Mesenchymal stem cell (in vitro differentiated cells and primary cell): ENCODE measurements around the gene GRIK4.

Source experiments
- DNase-seq: peaks from one replicate; pipeline ENCODE4 v3.0.0-alpha.2; 2013
- H2AFZ ChIP-seq: one replicate; pipeline ENCODE4 v1.6.1; 2013; ENCODE audit warnings: low read depth, mild to moderate bottlenecking, control low read depth, inconsistent platforms, low read length, moderate library complexity
- H2AK5ac ChIP-seq: 2 replicates; pipeline ENCODE4 v1.6.1; 2013; ENCODE audit warnings: low read length, moderate library complexity, mild to moderate bottlenecking, inconsistent platforms; ENCODE audit not compliant: severe bottlenecking
- H2BK120ac ChIP-seq: one replicate; pipeline ENCODE4 v1.6.1; 2013; ENCODE audit warnings: low read depth, mild to moderate bottlenecking, inconsistent platforms, low read length, moderate library complexity
- H2BK12ac ChIP-seq, 2 experiments: one replicate each; pipeline ENCODE4 v1.6.1; 2013; ENCODE audit warnings: inconsistent platforms in 2 of 2, low read length in 2 of 2, mild to moderate bottlenecking in 2 of 2, moderate library complexity in 2 of 2, control low read depth in 1 of 2
- H2BK15ac ChIP-seq: one replicate; pipeline ENCODE4 v1.6.1; 2013; ENCODE audit warnings: mild to moderate bottlenecking, low read depth, inconsistent platforms; ENCODE audit not compliant: poor library complexity, severe bottlenecking
- H2BK5ac ChIP-seq: 2 replicates; pipeline ENCODE4 v1.6.1; 2013; ENCODE audit warnings: low read depth, mild to moderate bottlenecking, low read length, control low read depth, inconsistent platforms; ENCODE audit not compliant: poor library complexity, severe bottlenecking
- H3K14ac ChIP-seq, 2 experiments: one replicate each; pipeline ENCODE4 v1.6.1; 2013; ENCODE audit warnings: inconsistent platforms in 2 of 2, low read length in 2 of 2, control low read depth in 1 of 2, mild to moderate bottlenecking in 1 of 2, moderate library complexity in 1 of 2
- H3K18ac ChIP-seq, 2 experiments: one replicate each; pipeline ENCODE4 v1.6.1; 2013; ENCODE audit warnings: inconsistent platforms in 2 of 2, low read length in 2 of 2, control low read depth in 1 of 2, low read depth in 1 of 2, mild to moderate bottlenecking in 1 of 2
- H3K23ac ChIP-seq, 2 experiments: one replicate each; pipeline ENCODE4 v1.6.1; 2013; ENCODE audit warnings: inconsistent platforms in 2 of 2, low read length in 2 of 2, mild to moderate bottlenecking in 2 of 2, moderate library complexity in 2 of 2, control low read depth in 1 of 2
- H3K27ac ChIP-seq: 2 replicates; pipeline ENCODE4 v1.5.1; 2013; ENCODE audit warnings: mild to moderate bottlenecking, moderate library complexity, low read length, control low read depth, inconsistent platforms; ENCODE audit not compliant: poor library complexity, severe bottlenecking
- H3K27me3 ChIP-seq, 2 experiments: 2 replicates each; pipeline versions ENCODE4 v1.6.1 to v1.7.0; 2013; ENCODE audit warnings: low read length in 2 of 2, mild to moderate bottlenecking in 2 of 2, moderate library complexity in 2 of 2, control low read depth in 1 of 2, inconsistent platforms in 1 of 2; ENCODE audit not compliant: control insufficient read depth in 1 of 2, insufficient read depth in 1 of 2
- H3K36me3 ChIP-seq, 2 experiments: 2 replicates each; pipeline versions ENCODE4 v1.6.1 to v1.7.0; 2013; ENCODE audit warnings: low read length in 2 of 2, control low read depth in 1 of 2, inconsistent platforms in 1 of 2, low read depth in 1 of 2, mild to moderate bottlenecking in 1 of 2; ENCODE audit not compliant: insufficient read depth in 2 of 2, control insufficient read depth in 1 of 2
- H3K4ac ChIP-seq, 2 experiments: one replicate each; pipeline ENCODE4 v1.6.1; 2013; ENCODE audit warnings: inconsistent platforms in 2 of 2, low read length in 2 of 2, mild to moderate bottlenecking in 2 of 2, moderate library complexity in 2 of 2, control low read depth in 1 of 2, low read depth in 1 of 2
- H3K4me1 ChIP-seq: 2 replicates; pipeline ENCODE4 v1.6.1; 2013; ENCODE audit warnings: low read depth, low read length, control low read depth; ENCODE audit not compliant: control insufficient read depth, insufficient read depth
- H3K4me2 ChIP-seq: 2 replicates; pipeline ENCODE4 v1.6.1; 2013; ENCODE audit warnings: low read length, mild to moderate bottlenecking, inconsistent platforms; ENCODE audit not compliant: poor library complexity, severe bottlenecking
- H3K4me3 ChIP-seq, 2 experiments: 2 replicates each; pipeline versions ENCODE4 v1.5.1 to v1.7.0; 2013; ENCODE audit warnings: low read length in 2 of 2, mild to moderate bottlenecking in 2 of 2, control low read depth in 1 of 2, low read depth in 1 of 2; ENCODE audit not compliant: insufficient read depth in 1 of 2
- H3K79me1 ChIP-seq: replicated peaks from 2 replicates; pipeline ENCODE4 v1.6.1; 2013; ENCODE audit warnings: mild to moderate bottlenecking, control low read depth, low read length, inconsistent platforms; ENCODE audit not compliant: poor library complexity, severe bottlenecking
- H3K9ac ChIP-seq: 2 replicates; pipeline ENCODE4 v1.7.0; 2013; ENCODE audit warnings: mild to moderate bottlenecking, low read length, moderate library complexity
- H3K9me3 ChIP-seq: 2 replicates; pipeline ENCODE4 v1.7.0; 2013; ENCODE audit warnings: mild to moderate bottlenecking, low read length; ENCODE audit not compliant: control insufficient read depth
- H4K8ac ChIP-seq: one replicate; pipeline ENCODE4 v1.6.1; 2013; ENCODE audit warnings: inconsistent platforms, mild to moderate bottlenecking, low read length, moderate library complexity
- H4K91ac ChIP-seq: one replicate; pipeline ENCODE4 v1.6.1; 2013; ENCODE audit warnings: mild to moderate bottlenecking, low read length, inconsistent platforms
- WGBS: methylation state at CpG from one replicate; pipeline ENCODE4 v1.1.7; 2013; ENCODE audit warnings: mixed read lengths; 5-methylcytosine and 5-hydroxymethylcytosine counted together

GRIK4 gene

DNA sequence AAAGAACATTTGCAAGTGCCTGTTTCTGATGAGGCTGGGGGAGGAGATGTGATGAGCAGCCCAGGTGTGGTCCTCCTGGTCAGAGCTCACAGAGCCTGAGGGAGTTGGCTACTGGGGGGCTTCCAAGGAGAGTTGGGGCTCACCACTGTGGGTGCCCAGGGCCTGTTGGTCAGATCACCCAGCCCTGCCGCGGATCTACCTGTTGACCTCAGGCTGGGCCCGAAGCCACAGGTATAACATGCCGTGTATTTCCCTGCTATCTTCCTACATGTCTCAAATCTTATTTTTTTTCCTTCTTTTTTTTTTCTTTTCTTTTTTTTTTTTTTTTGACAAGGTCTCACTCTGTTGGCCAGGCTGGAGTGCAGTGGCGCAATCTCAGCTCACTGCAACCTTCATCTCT is 312.7 kb downstream of the GRIK4 start:
- Histone ChIP-seq H3K9ac (no peak overlapping the region), H3K9me3 (no peaks in the 10 kb centered on the region), H3K14ac (no peak overlapping the region), H3K27ac (no peak overlapping the region), H2AFZ (no peak overlapping the region), H2BK5ac (no peak overlapping the region), H3K4ac (no peak overlapping the region), H2BK120ac (no peak overlapping the region), H3K4me3 (no peak overlapping the region), H3K27me3 (peaks cover 31 to 76% of the 10 kb centered on the region in 2 experiments), H3K36me3 (no peaks in the 10 kb centered on the region), H4K8ac (no peak overlapping the region), H2BK15ac (no peak overlapping the region), H3K4me1 (peaks cover 1% of the 10 kb centered on the region), H4K91ac (no peak overlapping the region), H3K18ac (no peak overlapping the region), H3K23ac (no peak overlapping the region), H2BK12ac (no peak overlapping the region), H3K4me2 (no peak overlapping the region), H3K79me1 (no peaks in the 10 kb centered on the region), H2AK5ac (no peak overlapping the region)
- DNase-seq = no peak
- 99% methylated on average over 5 of the region's 5 CpGs for WGBS

DNA sequence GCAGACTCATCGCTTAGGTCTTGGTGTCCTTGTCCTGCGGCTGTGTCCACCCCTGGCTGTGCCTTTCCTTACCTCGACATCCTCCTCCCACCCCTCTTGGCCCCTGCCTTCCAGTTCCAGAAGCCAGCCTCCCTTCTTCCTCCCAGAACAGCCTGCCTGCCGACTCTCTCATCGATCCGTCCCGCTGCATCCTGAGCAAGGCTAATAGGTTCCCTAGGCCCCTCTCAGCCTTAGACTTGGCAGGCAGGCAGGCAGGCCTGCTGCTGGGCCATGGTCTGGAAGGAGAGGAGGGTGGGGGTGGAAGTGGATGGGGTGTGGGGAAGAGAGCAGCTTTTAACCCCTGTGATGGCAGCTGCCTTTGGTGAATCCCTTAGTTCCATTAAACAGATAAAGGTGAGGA is 315.6 kb downstream of the GRIK4 start:
- no peak overlapping the region for H4K8ac ChIP-seq
- no peak overlapping the region for H2AK5ac ChIP-seq
- no peak overlapping the region for H3K14ac ChIP-seq
- no peak overlapping the region for H3K4ac ChIP-seq
- H4K91ac ChIP-seq = no peak overlapping the region
- H3K4me1 ChIP-seq = peaks cover 1% of the 10 kb centered on the region
- no peak overlapping the region for H2AFZ ChIP-seq
- H2BK5ac ChIP-seq = no peak overlapping the region
- WGBS = 90% methylated on average over 7 of the region's 7 CpGs
- H3K9me3 ChIP-seq = no peaks in the 10 kb centered on the region
- H2BK120ac ChIP-seq = no peak overlapping the region
- no peak overlapping the region for H3K4me3 ChIP-seq
- no peak overlapping the region for H2BK15ac ChIP-seq
- no peak overlapping the region for H3K4me2 ChIP-seq
- no peak overlapping the region for H3K9ac ChIP-seq
- no peaks in the 10 kb centered on the region for H3K79me1 ChIP-seq
- no peak overlapping the region for H2BK12ac ChIP-seq
- no peak overlapping the region for H3K18ac ChIP-seq
- no peak overlapping the region for H3K23ac ChIP-seq
- no peaks in the 10 kb centered on the region for H3K36me3 ChIP-seq
- H3K27ac ChIP-seq = no peak overlapping the region
- H3K27me3 ChIP-seq = peaks cover 25 to 54% of the 10 kb centered on the region in 2 experiments
- no peak for DNase-seq

DNA sequence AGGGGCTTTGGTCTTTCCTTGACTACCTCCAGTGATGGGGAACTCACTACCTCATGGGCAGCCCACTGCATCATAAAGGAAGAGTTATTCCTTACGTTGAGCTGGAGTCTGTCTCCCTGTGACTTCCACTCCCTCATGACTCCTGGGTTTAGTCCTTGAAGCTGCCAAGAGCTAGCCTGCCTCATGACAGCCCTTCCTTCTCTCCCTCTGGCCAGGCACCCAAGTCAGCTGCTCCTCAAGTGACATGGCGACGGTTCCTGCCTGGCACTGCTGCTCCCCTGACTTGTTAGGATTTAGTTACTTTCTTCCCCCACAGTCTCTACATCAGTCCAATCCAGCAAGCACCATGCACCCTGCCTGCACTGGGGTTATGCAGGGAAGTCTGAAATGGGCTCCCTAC is 316.3 kb downstream of the GRIK4 start:
- WGBS = 79% methylated on average over 3 of the region's 3 CpGs
- Histone ChIP-seq H3K27ac (no peak overlapping the region), H2AFZ (no peak overlapping the region), H4K8ac (no peak overlapping the region), H3K4me3 (no peak overlapping the region), H2BK15ac (no peak overlapping the region), H3K9me3 (no peaks in the 10 kb centered on the region), H3K27me3 (peaks cover 31 to 53% of the 10 kb centered on the region in 2 experiments), H3K23ac (no peak overlapping the region), H3K14ac (no peak overlapping the region), H2BK5ac (no peak overlapping the region), H2AK5ac (no peak overlapping the region), H3K4me1 (peaks cover 1% of the 10 kb centered on the region), H3K18ac (no peak overlapping the region), H4K91ac (no peak overlapping the region), H2BK12ac (no peak overlapping the region), H3K4me2 (no peak overlapping the region), H3K9ac (no peak overlapping the region), H3K4ac (no peak overlapping the region), H3K36me3 (no peaks in the 10 kb centered on the region), H3K79me1 (no peaks in the 10 kb centered on the region), H2BK120ac (no peak overlapping the region)
- DNase-seq = no peak

DNA sequence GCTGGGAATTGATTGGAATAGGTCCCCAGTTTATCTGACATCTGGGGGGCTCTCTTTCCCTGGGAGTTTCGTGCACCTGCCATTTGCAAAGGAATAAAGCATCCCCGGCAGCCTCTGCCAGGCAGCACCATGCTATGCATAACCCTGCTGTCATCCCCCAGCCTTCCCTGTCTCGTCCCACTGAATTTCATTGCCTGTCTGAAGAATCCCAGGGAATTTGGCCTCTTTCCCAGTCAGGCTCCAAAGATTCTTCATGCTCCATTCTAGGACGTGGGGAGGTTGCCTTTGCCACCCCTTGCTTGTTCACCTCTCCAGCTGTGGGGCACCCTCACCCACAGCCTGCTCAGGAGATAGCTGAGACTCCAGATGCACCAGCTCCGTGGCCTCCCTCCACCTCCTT is 317.3 kb downstream of the GRIK4 start:
- no peak overlapping the region for H3K18ac ChIP-seq
- H4K8ac ChIP-seq = no peak overlapping the region
- H2BK120ac ChIP-seq = no peak overlapping the region
- no peak for DNase-seq
- no peak overlapping the region for H3K27ac ChIP-seq
- no peak overlapping the region for H3K4me2 ChIP-seq
- no peak overlapping the region for H2BK12ac ChIP-seq
- no peak overlapping the region for H2BK5ac ChIP-seq
- no peak overlapping the region for H4K91ac ChIP-seq
- H3K79me1 ChIP-seq = no peaks in the 10 kb centered on the region
- no peaks in the 10 kb centered on the region for H3K9me3 ChIP-seq
- H3K27me3 ChIP-seq = peaks cover 34 to 57% of the 10 kb centered on the region in 2 experiments
- peaks cover 1% of the 10 kb centered on the region for H3K4me1 ChIP-seq
- WGBS = 68% methylated on average over 5 of the region's 5 CpGs
- H3K4me3 ChIP-seq = no peak overlapping the region
- H2AFZ ChIP-seq = no peak overlapping the region
- no peak overlapping the region for H3K23ac ChIP-seq
- no peak overlapping the region for H2AK5ac ChIP-seq
- H3K9ac ChIP-seq = no peak overlapping the region
- no peak overlapping the region for H2BK15ac ChIP-seq
- H3K14ac ChIP-seq = no peak overlapping the region
- no peaks in the 10 kb centered on the region for H3K36me3 ChIP-seq
- no peak overlapping the region for H3K4ac ChIP-seq
